Parathyroid adenoma (tissue), 2 donors: ENCODE measurements around the gene PIKFYVE.

ENCODE experiments used
- H2AFZ ChIP-seq: fragments of 300-600 bp; sonication (generic); one replicate; pipeline ENCODE4 v1.7.0; 2017; ENCODE audit warnings: antibody characterized with exemption, mild to moderate bottlenecking
- H3K27ac ChIP-seq: fragments of 300-600 bp; sonication (generic); one replicate; pipeline ENCODE4 v1.7.0; 2017
- H3K27me3 ChIP-seq: fragments of 300-600 bp; sonication (generic); one replicate; pipeline ENCODE4 v1.7.0; 2017; ENCODE audit warnings: low read length; ENCODE audit not compliant: control insufficient read depth, insufficient read depth
- H3K36me3 ChIP-seq: fragments of 300-600 bp; sonication (generic); one replicate; pipeline ENCODE4 v1.7.0; 2017; ENCODE audit warnings: low read length; ENCODE audit not compliant: control insufficient read depth, insufficient read depth
- H3K4me1 ChIP-seq: fragments of 300-600 bp; sonication (generic); one replicate; pipeline ENCODE4 v1.7.0; 2017; ENCODE audit warnings: control low read depth
- H3K4me2 ChIP-seq: fragments of 300-600 bp; sonication (generic); one replicate; pipeline ENCODE4 v1.7.0; 2017; ENCODE audit warnings: low read length
- H3K4me3 ChIP-seq: fragments of 300-600 bp; sonication (generic); one replicate; pipeline ENCODE4 v1.7.0; 2017; ENCODE audit warnings: low read depth, low read length
- H3K79me2 ChIP-seq: fragments of 300-600 bp; sonication (generic); one replicate; pipeline ENCODE4 v1.7.0; 2017; ENCODE audit warnings: control low read depth
- H3K9ac ChIP-seq: fragments of 300-600 bp; sonication (generic); one replicate; pipeline ENCODE4 v1.7.0; 2017; ENCODE audit warnings: mild to moderate bottlenecking
- H3K9me3 ChIP-seq: fragments of 300-600 bp; sonication (generic); one replicate; pipeline ENCODE4 v1.7.0; 2017; ENCODE audit warnings: low read length; ENCODE audit not compliant: control insufficient read depth
- TF ChIP-seq, protein P1 (sequence below): fragments of 300-600 bp; sonication (generic); IDR thresholded peaks from one replicate; pipeline ENCODE4 v1.7.0; 2017; ENCODE audit warnings: antibody characterized with exemption, mild to moderate bottlenecking
- donor health status: primary hyperparathyroidism.

Gene PIKFYVE

DNA sequence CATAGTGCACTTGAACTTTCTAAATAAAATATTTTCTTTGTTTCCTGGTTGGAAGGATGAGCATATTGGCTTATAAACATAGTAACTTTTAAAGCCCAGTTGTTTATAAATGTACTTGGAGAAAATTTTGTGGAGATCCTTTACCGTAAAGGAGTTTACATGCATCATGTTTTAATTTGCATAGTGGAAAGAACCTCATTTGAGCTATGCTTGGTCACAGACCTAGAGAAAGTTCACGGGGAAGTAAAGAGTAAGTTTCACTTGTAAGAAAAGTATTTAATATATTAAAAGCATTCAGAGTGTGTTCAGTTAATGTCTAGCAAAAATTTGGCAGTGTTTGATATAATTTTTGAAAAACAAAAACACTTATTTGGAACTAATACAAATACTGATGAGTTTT, 45.3 kb downstream of the PIKFYVE start:
- H3K9me3 ChIP-seq = no peaks in the 10 kb centered on the region
- TF ChIP-seq, protein P1, sequence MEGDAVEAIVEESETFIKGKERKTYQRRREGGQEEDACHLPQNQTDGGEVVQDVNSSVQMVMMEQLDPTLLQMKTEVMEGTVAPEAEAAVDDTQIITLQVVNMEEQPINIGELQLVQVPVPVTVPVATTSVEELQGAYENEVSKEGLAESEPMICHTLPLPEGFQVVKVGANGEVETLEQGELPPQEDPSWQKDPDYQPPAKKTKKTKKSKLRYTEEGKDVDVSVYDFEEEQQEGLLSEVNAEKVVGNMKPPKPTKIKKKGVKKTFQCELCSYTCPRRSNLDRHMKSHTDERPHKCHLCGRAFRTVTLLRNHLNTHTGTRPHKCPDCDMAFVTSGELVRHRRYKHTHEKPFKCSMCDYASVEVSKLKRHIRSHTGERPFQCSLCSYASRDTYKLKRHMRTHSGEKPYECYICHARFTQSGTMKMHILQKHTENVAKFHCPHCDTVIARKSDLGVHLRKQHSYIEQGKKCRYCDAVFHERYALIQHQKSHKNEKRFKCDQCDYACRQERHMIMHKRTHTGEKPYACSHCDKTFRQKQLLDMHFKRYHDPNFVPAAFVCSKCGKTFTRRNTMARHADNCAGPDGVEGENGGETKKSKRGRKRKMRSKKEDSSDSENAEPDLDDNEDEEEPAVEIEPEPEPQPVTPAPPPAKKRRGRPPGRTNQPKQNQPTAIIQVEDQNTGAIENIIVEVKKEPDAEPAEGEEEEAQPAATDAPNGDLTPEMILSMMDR = no peak

DNA sequence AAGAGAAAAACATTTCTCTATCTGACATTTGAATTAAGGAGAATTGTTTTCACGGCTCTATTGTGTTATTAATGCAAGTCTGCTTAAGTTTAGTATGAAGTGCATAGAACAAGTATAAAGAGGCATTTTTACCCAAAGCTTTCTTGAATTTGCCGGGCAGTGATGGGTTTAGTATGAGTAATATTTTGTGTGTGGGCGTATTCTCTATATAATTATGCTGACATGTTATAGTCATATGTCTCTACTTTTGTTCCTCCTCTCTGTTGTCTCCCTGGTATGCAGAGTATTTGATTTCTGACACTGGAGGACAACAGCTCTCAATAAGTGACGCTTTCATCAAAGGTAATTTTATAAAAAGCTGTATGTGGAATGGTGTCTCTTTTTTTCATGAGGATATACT, 45.9 kb downstream of the PIKFYVE start:
- H3K9me3 ChIP-seq = no peaks in the 10 kb centered on the region
- no peak overlapping the region for H3K27ac ChIP-seq
- no peak overlapping the region for H3K4me2 ChIP-seq
- no peaks in the 10 kb centered on the region for H3K36me3 ChIP-seq
- H3K4me1 ChIP-seq = no peaks in the 10 kb centered on the region
- H3K9ac ChIP-seq = no peak overlapping the region
- H3K4me3 ChIP-seq = no peak overlapping the region
- no peak overlapping the region for H2AFZ ChIP-seq
- no peaks in the 10 kb centered on the region for H3K27me3 ChIP-seq
- H3K79me2 ChIP-seq = no peaks in the 10 kb centered on the region
- TF ChIP-seq, protein P1 = no peak

More for the DNA sequence above, 45.3 kb downstream of the PIKFYVE start:
- Histone ChIP-seq H3K9ac (no peak overlapping the region), H3K4me1 (no peaks in the 10 kb centered on the region), H3K36me3 (no peaks in the 10 kb centered on the region), H3K4me3 (no peak overlapping the region), H3K27ac (no peak overlapping the region), H2AFZ (no peak overlapping the region), H3K27me3 (no peaks in the 10 kb centered on the region), H3K4me2 (no peak overlapping the region), H3K79me2 (no peaks in the 10 kb centered on the region)

DNA sequence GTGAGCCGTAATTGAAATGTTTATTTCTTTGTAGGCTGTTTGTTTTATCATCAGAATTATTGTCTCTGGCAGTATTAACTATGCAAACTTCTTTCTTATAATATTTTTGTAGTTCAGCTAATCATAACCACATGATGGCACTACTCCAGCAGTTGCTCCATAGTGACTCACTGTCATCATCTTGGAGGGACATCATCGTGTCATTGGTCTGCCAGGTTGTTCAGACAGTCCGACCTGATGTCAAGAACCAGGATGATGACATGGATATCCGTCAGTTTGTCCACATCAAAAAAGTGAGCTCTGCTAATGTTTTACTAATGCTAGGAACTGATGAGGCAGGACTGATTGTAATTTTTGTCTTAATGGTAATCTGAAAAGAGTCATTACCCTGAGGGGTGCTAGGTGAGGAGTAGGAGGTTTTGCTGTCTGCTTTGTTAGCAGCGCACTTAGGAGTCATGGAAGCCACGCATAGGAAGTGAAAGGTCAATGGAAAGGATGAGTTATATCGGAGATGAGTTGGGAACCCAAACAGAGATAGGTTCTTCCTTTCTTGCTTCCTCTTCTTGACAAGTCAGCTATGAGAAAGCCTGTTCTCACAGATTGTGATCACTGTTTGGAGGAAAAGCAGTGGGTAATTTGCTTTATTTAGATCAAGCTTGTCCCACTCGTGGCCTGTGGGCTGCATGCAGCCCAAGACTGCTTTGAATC, 49.2 kb downstream of the PIKFYVE start:
- Histone ChIP-seq H3K4me2 (no peak overlapping the region), H3K4me1 (peaks cover 3% of the 10 kb centered on the region), H3K36me3 (no peaks in the 10 kb centered on the region), H3K79me2 (no peaks in the 10 kb centered on the region), H3K27me3 (no peaks in the 10 kb centered on the region), H3K9me3 (no peaks in the 10 kb centered on the region), H2AFZ (no peak overlapping the region), H3K27ac (no peak overlapping the region), H3K9ac (no peak overlapping the region), H3K4me3 (no peak overlapping the region)
- TF ChIP-seq, protein P1 = no peak

DNA sequence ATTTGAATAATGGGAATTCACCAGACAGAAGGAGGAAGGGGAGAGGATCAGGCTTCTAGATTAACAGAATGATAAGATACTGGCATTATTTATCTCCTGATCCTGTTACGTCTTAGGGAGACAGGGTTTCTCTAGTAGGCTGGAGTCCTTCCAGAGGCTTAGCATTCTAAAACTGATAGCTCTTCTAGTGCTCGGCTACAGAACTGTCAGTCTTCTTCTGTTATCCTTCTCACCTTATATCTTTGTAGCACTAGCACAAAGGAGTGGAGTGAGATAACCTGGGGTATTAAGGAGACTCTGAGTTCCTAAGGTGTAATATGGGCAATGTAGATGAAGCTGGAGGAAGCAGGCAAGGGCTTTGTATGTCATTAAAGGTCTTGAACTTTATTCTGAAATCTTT, 52.1 kb downstream of the PIKFYVE start:
- H3K4me2 ChIP-seq = no peak overlapping the region
- H3K27ac ChIP-seq = no peak overlapping the region
- no peak overlapping the region for H3K9ac ChIP-seq
- H3K36me3 ChIP-seq = no peaks in the 10 kb centered on the region
- no peak overlapping the region for H2AFZ ChIP-seq
- H3K4me1 ChIP-seq = peaks cover 7% of the 10 kb centered on the region
- no peak overlapping the region for H3K4me3 ChIP-seq
- no peaks in the 10 kb centered on the region for H3K9me3 ChIP-seq
- no peaks in the 10 kb centered on the region for H3K27me3 ChIP-seq
- H3K79me2 ChIP-seq = no peaks in the 10 kb centered on the region
- TF ChIP-seq, protein P1 = no peak

DNA sequence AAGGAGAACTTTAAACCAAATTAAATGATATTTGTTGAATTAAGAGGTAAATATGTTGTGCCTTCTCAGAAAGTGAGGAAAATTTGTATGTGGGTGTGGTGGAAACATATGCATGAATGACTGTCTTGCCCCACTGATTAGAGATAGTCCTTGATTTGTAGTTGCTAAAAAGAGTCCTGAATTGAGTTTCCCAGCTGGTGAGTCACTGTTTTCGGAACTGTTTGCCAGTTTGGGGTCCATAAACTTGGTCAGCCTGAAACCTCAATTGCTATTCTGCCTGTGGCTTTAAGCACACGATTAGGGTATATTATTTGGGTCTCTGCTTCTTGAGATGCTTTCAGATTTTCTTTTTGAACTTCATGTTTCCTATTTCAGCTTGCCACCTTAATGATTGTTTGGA, 53.3 kb downstream of the PIKFYVE start:
- TF ChIP-seq, protein P1 = no peak
- H3K27ac ChIP-seq = no peak overlapping the region
- no peaks in the 10 kb centered on the region for H3K27me3 ChIP-seq
- no peaks in the 10 kb centered on the region for H3K79me2 ChIP-seq
- H3K9ac ChIP-seq = no peak overlapping the region
- H3K9me3 ChIP-seq = no peaks in the 10 kb centered on the region
- peaks cover 7% of the 10 kb centered on the region for H3K4me1 ChIP-seq
- no peak overlapping the region for H3K4me2 ChIP-seq
- no peak overlapping the region for H3K4me3 ChIP-seq
- no peaks in the 10 kb centered on the region for H3K36me3 ChIP-seq
- H2AFZ ChIP-seq = no peak overlapping the region
